Stimulated activated CD4-positive, alpha-beta T cell treated with anti-CD3 and anti-CD28 coated beads, Interleukin-12 subunit alpha, Interleukin-12 subunit beta, amount 100 ng/mL, for 4 hours (primary cell): ENCODE measurements around the gene ABCB9.
A peak's percentile ranks its signal among the peaks of the same experiment; 100 is the strongest.
"Not testable (repeated sequence)": the region's sequence is repeated elsewhere in the genome, so short reads cannot be mapped to it uniquely, and the experiment has no call there.

ENCODE experiments used
- DNase-seq: peaks from one replicate; pipeline ENCODE4 v3.0.0-alpha.2; 2020

Gene ABCB9

GRCh38 chr12:122965851-122966742 is at the start of gene ABCB9:
ABCB9 (minus strand) TSS chr12:122966463; CDS start chr12:122960235, 6,228 bp downstream.
- DNase-seq, result peak; percentile 97

GRCh38 chr12:123014473-123014872 is 48.2 kb upstream of the ABCB9 start:
- DNase-seq, result not testable (repeated sequence)

GRCh38 chr12:123013185-123014095 is 47.2 kb upstream of the ABCB9 start:
- DNase-seq, result no peak

- DNase-seq, result no peak
Measured at GRCh38 chr12:123011701-123012100, 45.4 kb upstream of the ABCB9 start.

- DNase-seq, result no peak
Measured at GRCh38 chr12:123010681-123011080, 44.4 kb upstream of the ABCB9 start.

- DNase-seq, result no peak
Measured at GRCh38 chr12:123010110-123010509, 43.8 kb upstream of the ABCB9 start.

GRCh38 chr12:123006977-123007376 is 40.7 kb upstream of the ABCB9 start:
- DNase-seq, result no peak

GRCh38 chr12:123005081-123005626 is 38.9 kb upstream of the ABCB9 start:
- DNase-seq, result no peak

- DNase-seq, result no peak
Measured at GRCh38 chr12:123004287-123004686, 38.0 kb upstream of the ABCB9 start.

- no peak for DNase-seq
Measured at GRCh38 chr12:123003257-123003656, 37.0 kb upstream of the ABCB9 start.

GRCh38 chr12:123001464-123001863 is 35.2 kb upstream of the ABCB9 start:
- no peak for DNase-seq

GRCh38 chr12:123000578-123000977 is 34.3 kb upstream of the ABCB9 start:
- DNase-seq, result no peak

- no peak for DNase-seq
Measured at GRCh38 chr12:122999986-123000420, 33.7 kb upstream of the ABCB9 start.

- DNase-seq, result no peak
Measured at GRCh38 chr12:122999196-122999946, 33.1 kb upstream of the ABCB9 start.

- no peak for DNase-seq
Measured at GRCh38 chr12:122998316-122998715, 32.1 kb upstream of the ABCB9 start.

- DNase-seq, result no peak
Measured at GRCh38 chr12:122997343-122998250, 31.3 kb upstream of the ABCB9 start.

- no peak for DNase-seq
Measured at GRCh38 chr12:122996621-122997342, 30.5 kb upstream of the ABCB9 start.

- DNase-seq, result no peak
Measured at GRCh38 chr12:122996188-122996601, 29.9 kb upstream of the ABCB9 start.

- DNase-seq, result no peak
Measured at GRCh38 chr12:122995503-122996187, 29.4 kb upstream of the ABCB9 start.
